Osteoblast (primary cell): ENCODE data around the gene VPS13D. TPM values are rescaled to one million over a fixed set of nuclear protein-coding genes. Genes with fewer than 3 reads are reported as not detected.
A peak's percentile ranks its signal among the peaks of the same experiment; 100 is the strongest.

ENCODE experiments used
- DNase-seq: peaks from one replicate; pipeline ENCODE4 v3.0.0; 2011; ENCODE audit warnings: low spot score, mixed read lengths; ENCODE audit not compliant: insufficient read length; ENCODE audit errors: missing footprints
- H2AFZ ChIP-seq: 2 replicates; pipeline ENCODE4 v1.6.0; 2011; ENCODE audit warnings: mild to moderate bottlenecking, low read length
- H3K27ac ChIP-seq: 2 replicates; pipeline ENCODE4 v1.5.1; 2011; ENCODE audit warnings: mild to moderate bottlenecking, low read depth, low read length, moderate library complexity
- H3K27me3 ChIP-seq: 2 replicates; pipeline ENCODE4 v1.6.0; 2012; ENCODE audit warnings: mild to moderate bottlenecking, control low read depth, inconsistent platforms, low read length, moderate library complexity; ENCODE audit not compliant: insufficient read depth
- H3K36me3 ChIP-seq: 2 replicates; pipeline ENCODE4 v1.5.1; 2011; ENCODE audit warnings: mild to moderate bottlenecking, low read length, control low read depth, moderate library complexity; ENCODE audit not compliant: insufficient read depth
- H3K4me1 ChIP-seq: 2 replicates; pipeline ENCODE4 v1.5.1; 2011; ENCODE audit warnings: mild to moderate bottlenecking, low read length, control low read depth, moderate library complexity; ENCODE audit not compliant: insufficient read depth
- H3K4me2 ChIP-seq: 2 replicates; pipeline ENCODE4 v1.6.0; 2011; ENCODE audit warnings: mild to moderate bottlenecking, low read length; ENCODE audit not compliant: insufficient read depth
- H3K4me3 ChIP-seq: fragments of 200-600 bp; sonication (generic); 3 replicates; pipeline ENCODE4 v1.5.1; 2012; ENCODE audit warnings: mild to moderate bottlenecking, low read length, inconsistent platforms; ENCODE audit not compliant: insufficient read depth
- H3K79me2 ChIP-seq: 2 replicates; pipeline ENCODE4 v1.6.0; 2012; ENCODE audit warnings: mild to moderate bottlenecking, low read length, control low read depth, inconsistent platforms; ENCODE audit not compliant: insufficient read depth
- H3K9me3 ChIP-seq: 2 replicates; pipeline ENCODE4 v1.5.1; 2011; ENCODE audit warnings: low read depth, low read length, control low read depth
- H4K20me1 ChIP-seq: 2 replicates; pipeline ENCODE4 v1.6.0; 2012; ENCODE audit warnings: mild to moderate bottlenecking, low read length, control low read depth; ENCODE audit not compliant: insufficient read depth
- CTCF ChIP-seq: IDR thresholded peaks from 2 replicates; pipeline ENCODE4 v1.5.1; 2011; ENCODE audit warnings: mild to moderate bottlenecking, low read depth, low read length, moderate library complexity; ENCODE audit errors: extremely low read depth
- total RNA-seq: library from RNA; depleted of rRNA; stranded (reverse); fragments of >200 nt; gene quantifications from 2 replicates; pipeline ENCODE4 v1.2.3, GENCODE V29; 2012

The VPS13D gene
- total RNA-seq, 1 donor: 48.5 TPM

GRCh38 chr1:12546771-12547585 is 317.1 kb downstream of the VPS13D start:
- Histone ChIP-seq H3K4me1 (peaks cover 20% of the 10 kb centered on the region), H4K20me1 (no peaks in the 10 kb centered on the region), H3K27me3 (no peaks in the 10 kb centered on the region), H3K9me3 (no peaks in the 10 kb centered on the region), H3K4me2 (no peak overlapping the region), H3K79me2 (no peaks in the 10 kb centered on the region), H2AFZ (no peak overlapping the region), H3K27ac (no peak overlapping the region), H3K4me3 (no peak overlapping the region), H3K36me3 (no peaks in the 10 kb centered on the region)
- no peak for TF ChIP-seq CTCF
- peak; percentile 91 for DNase-seq

- Histone ChIP-seq H2AFZ (no peak overlapping the region), H3K79me2 (no peaks in the 10 kb centered on the region), H3K4me2 (no peak overlapping the region), H3K36me3 (no peaks in the 10 kb centered on the region), H3K27ac (no peak overlapping the region), H3K27me3 (no peaks in the 10 kb centered on the region), H3K9me3 (no peaks in the 10 kb centered on the region), H4K20me1 (no peaks in the 10 kb centered on the region), H3K4me3 (no peak overlapping the region), H3K4me1 (peaks cover 16% of the 10 kb centered on the region)
- TF ChIP-seq CTCF: no peak
- peak; percentile 52 for DNase-seq
Observed at GRCh38 chr1:12547586-12548225, 317.9 kb downstream of the VPS13D start.

DNA sequence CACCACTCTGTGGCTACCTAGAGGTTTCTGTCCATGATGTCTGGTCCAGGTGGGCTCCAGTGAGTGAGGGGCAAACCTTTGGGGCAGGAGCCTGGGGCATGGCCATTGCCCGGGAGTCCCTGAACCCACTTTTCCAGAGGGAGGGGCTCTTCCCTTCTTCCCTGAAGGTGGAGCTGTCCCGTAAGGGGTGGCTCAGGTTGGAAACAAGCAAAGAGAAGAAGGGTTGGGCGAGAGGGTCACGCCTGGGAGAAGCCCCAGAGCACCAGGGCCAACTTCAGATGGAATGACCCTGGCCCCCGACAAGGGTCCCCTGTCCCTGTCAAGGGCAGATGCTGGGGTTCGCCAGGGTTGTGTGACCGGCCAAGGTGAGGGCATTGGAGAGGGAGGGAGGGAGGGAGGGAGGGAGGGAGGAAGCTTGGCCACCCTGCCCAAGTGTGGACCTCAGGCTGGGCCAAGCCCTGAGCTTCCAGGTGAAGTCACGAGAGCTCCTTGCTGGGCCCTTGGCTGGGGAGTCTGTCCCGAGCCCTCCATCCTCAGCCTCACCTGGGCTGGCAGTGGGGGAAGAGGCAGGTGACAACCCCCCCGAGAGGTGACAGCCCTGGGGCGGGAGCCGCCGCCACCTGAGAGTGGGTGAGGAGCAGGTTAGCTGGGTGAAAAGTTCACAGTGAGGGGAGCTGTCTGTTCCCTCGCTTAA is 318.6 kb downstream of the VPS13D start:
- no peak overlapping the region for H2AFZ ChIP-seq
- peak; percentile 70 for DNase-seq
- no peak overlapping the region for H3K4me2 ChIP-seq
- peaks cover 16% of the 10 kb centered on the region for H3K4me1 ChIP-seq
- H3K27ac ChIP-seq: no peak overlapping the region
- H3K79me2 ChIP-seq: no peaks in the 10 kb centered on the region
- no peaks in the 10 kb centered on the region for H4K20me1 ChIP-seq
- TF ChIP-seq CTCF: no peak
- H3K9me3 ChIP-seq: no peaks in the 10 kb centered on the region
- H3K4me3 ChIP-seq: no peak overlapping the region
- no peaks in the 10 kb centered on the region for H3K36me3 ChIP-seq
- no peaks in the 10 kb centered on the region for H3K27me3 ChIP-seq
